Lung (tissue), 12 donors: ENCODE data around the gene KLHDC4. TPM values are rescaled to one million over a fixed set of nuclear protein-coding genes. Genes with fewer than 3 reads are reported as not detected.

Experiments
- ATAC-seq: fragments of 200-7000 bp; cut with Tn5 transposase; one replicate; pipeline ENCODE4 v1.9.1; 2020; ENCODE audit warnings: moderate number of reproducible peaks; ENCODE audit not compliant: insufficient read depth, low FRiP score
- DNase-seq, 3 donors: peaks; one replicate each; pipeline ENCODE4 v3.0.0-alpha.2; 2013 to 2017
- H3K27ac ChIP-seq, 2 donors: one replicate each; pipeline ENCODE4 v1.5.1; 2013; ENCODE audit warnings: mild to moderate bottlenecking in 2 of 2, moderate library complexity in 2 of 2, control low read depth in 1 of 2, inconsistent platforms in 1 of 2, low read depth in 1 of 2, low read length in 1 of 2
- H3K27me3 ChIP-seq, 3 donors: one replicate each; pipeline ENCODE4 v1.5.1; 2013; ENCODE audit warnings: low read length in 2 of 3; ENCODE audit not compliant: control insufficient read depth in 3 of 3, insufficient read depth in 3 of 3
- H3K36me3 ChIP-seq, 4 donors: one replicate each; pipeline ENCODE4 v1.5.1; 2013; ENCODE audit warnings: low read length in 4 of 4, mild to moderate bottlenecking in 1 of 4, moderate library complexity in 1 of 4; ENCODE audit not compliant: control insufficient read depth in 4 of 4, insufficient read depth in 4 of 4
- H3K4me1 ChIP-seq, 5 donors: one replicate each; pipeline ENCODE4 v1.5.1; 2013; ENCODE audit warnings: low read length in 5 of 5, mild to moderate bottlenecking in 2 of 5, moderate library complexity in 1 of 5; ENCODE audit not compliant: control insufficient read depth in 5 of 5, insufficient read depth in 5 of 5
- H3K4me3 ChIP-seq: one replicate; pipeline ENCODE4 v1.5.1; 2013; ENCODE audit warnings: mild to moderate bottlenecking, control low read depth, moderate library complexity
- H3K9ac ChIP-seq, 2 donors: one replicate each; pipeline ENCODE4 v1.5.1; 2013; ENCODE audit warnings: low read length in 2 of 2, control low read depth in 1 of 2; ENCODE audit not compliant: insufficient read depth in 1 of 2
- H3K9me3 ChIP-seq, 4 donors: one replicate each; pipeline ENCODE4 v1.5.1; 2013; ENCODE audit warnings: low read length in 3 of 4, mild to moderate bottlenecking in 1 of 4, moderate library complexity in 1 of 4; ENCODE audit not compliant: control insufficient read depth in 4 of 4, insufficient read depth in 3 of 4
- CTCF ChIP-seq: IDR thresholded peaks from 2 replicates; pipeline ENCODE4 v1.5.1; 2012; ENCODE audit warnings: mild to moderate bottlenecking; ENCODE audit errors: control extremely low read depth, extremely low read depth
- WGBS, 2 donors: extraction: QIAGEN DNeasy Blood & Tissue Kit; methylation state at CpG; one replicate each; pipeline ENCODE4 v1.1.7; 2013; 5-methylcytosine and 5-hydroxymethylcytosine counted together
- polyA plus RNA-seq, 2 donors: library from polyadenylated mRNA; stranded (reverse); fragments of 200-250 nt; gene quantifications; one replicate each; pipeline ENCODE4 v1.2.1, GENCODE V29; 2013
- total RNA-seq, 2 donors: library from RNA; depleted of rRNA in 1 of 2; stranded (reverse); fragments of >200 nt in 1 of 2; gene quantifications; one replicate each; pipeline ENCODE4 v1.2.1, GENCODE V29; 2014 to 2021
- donor health status: control.
- donor health status: control.
- donor health status: Bipolar disorder and iron deficiency.
- donor health status: healthy.
- donor health status: DM: yes; HTN: yes; CAD: no.

Gene KLHDC4
- total and polyA plus RNA-seq, 4 donors = 23.3 to 48.4 (median 38.4) TPM

GRCh38 chr16:87687126-87687910 lies 78.5 kb downstream of the KLHDC4 start:
- TF ChIP-seq CTCF = no peak
- Histone ChIP-seq H3K4me3 (no peak overlapping the region), H3K27ac (no peak overlapping the region), H3K4me1 (peaks cover 0 to 5% (median 0%) of the 10 kb centered on the region in 5 donors), H3K27me3 (no peaks in the 10 kb centered on the region), H3K36me3 (no peaks in the 10 kb centered on the region), H3K9ac (no peak overlapping the region), H3K9me3 (no peaks in the 10 kb centered on the region)
- 64 to 68% methylated on average over 31 of the region's 31 CpGs for WGBS, 2 donors
- DNase-seq = peak in 2 of 3 donors; percentile 7 to 32
- no peak for ATAC-seq

- WGBS, 2 donors = 74 to 75% methylated on average over 13 of the region's 13 CpGs
- Histone ChIP-seq H3K4me1 (peaks cover 0 to 4% (median 0%) of the 10 kb centered on the region in 5 donors), H3K36me3 (no peaks in the 10 kb centered on the region), H3K9ac (no peak overlapping the region), H3K4me3 (no peak overlapping the region), H3K27ac (no peak overlapping the region), H3K27me3 (no peaks in the 10 kb centered on the region), H3K9me3 (no peaks in the 10 kb centered on the region)
- no peak for TF ChIP-seq CTCF
- ATAC-seq = no peak
- no peak for DNase-seq
These were observed 79.1 kb downstream of the KLHDC4 start for GRCh38 chr16:87686697-87687096.

DNA sequence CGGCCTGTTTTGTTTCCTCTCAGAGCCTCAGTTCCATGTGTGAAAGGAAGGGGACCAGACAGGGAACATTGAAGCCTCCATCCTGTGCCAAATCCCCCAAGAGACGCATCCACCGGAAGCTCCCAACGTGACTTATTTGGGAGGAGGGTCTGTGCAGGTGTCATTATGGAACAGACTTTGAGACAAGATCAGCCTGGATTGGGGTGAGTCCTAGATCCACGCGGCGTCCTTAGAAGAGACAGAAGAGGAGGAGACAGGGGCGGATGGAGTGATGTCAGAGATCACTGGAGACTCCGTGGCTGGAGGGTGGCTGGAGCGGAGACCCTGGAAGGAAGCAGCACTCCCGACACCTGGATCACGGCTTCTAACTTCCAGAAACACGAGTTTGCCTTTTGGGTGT lies 80.0 kb downstream of the KLHDC4 start:
- Histone ChIP-seq H3K36me3 (no peaks in the 10 kb centered on the region), H3K9ac (no peak overlapping the region), H3K4me1 (peaks cover 0 to 3% (median 0%) of the 10 kb centered on the region in 5 donors), H3K4me3 (no peak overlapping the region), H3K27me3 (no peaks in the 10 kb centered on the region), H3K27ac (no peak overlapping the region), H3K9me3 (no peaks in the 10 kb centered on the region)
- WGBS, 2 donors = 73 to 79% methylated on average over 13 of the region's 13 CpGs
- DNase-seq = no peak
- TF ChIP-seq CTCF = no peak
- ATAC-seq = no peak
